H1 (cell line): ENCODE measurements around the gene ZNF672. TPM values are rescaled to one million over a fixed set of nuclear protein-coding genes. Genes with fewer than 3 reads are reported as not detected.

Experiments
- CTCF ChIA-PET: fragments of 300-600 bp; sonication (Branson Sonifier 250); formaldehyde crosslinking; loops from one replicate; lab custom pipeline; 2021; ENCODE audit not compliant: partially characterized antibody; lab: Charles Lee
- POLR2A ChIA-PET: fragments of 300-600 bp; sonication (Branson Sonifier 250); formaldehyde crosslinking; loops from one replicate; lab custom pipeline; 2021; ENCODE audit warnings: inconsistent platforms; ENCODE audit not compliant: partially characterized antibody; lab: Charles Lee
- DNase-seq, 2 experiments: peaks; one replicate each; pipeline versions ENCODE4 v3.0.0 to v3.0.0-alpha.2; 2010 to 2022; ENCODE audit warnings: low spot score in 2 of 2, low read depth in 1 of 2, mixed read lengths in 1 of 2
- FAIRE-seq: peaks from 2 replicates; lab custom pipeline; 2011; peaks lifted over from hg19 to GRCh38; lab: Jason Lieb, UNC
- H2AFZ ChIP-seq: 2 replicates; pipeline ENCODE4 v1.8.1; 2012; ENCODE audit warnings: low read length, inconsistent platforms
- H2AK5ac ChIP-seq: 2 replicates; pipeline ENCODE4 v1.6.1; 2013; ENCODE audit warnings: low read depth, low read length
- H2BK120ac ChIP-seq: replicated peaks from 2 replicates; pipeline ENCODE3; 2013; ENCODE audit warnings: low read depth, low read length, inconsistent platforms
- H2BK12ac ChIP-seq: 2 replicates; pipeline ENCODE4 v1.6.1; 2013; ENCODE audit warnings: low read depth, low read length
- H2BK15ac ChIP-seq: 2 replicates; pipeline ENCODE4 v1.6.1; 2013; ENCODE audit warnings: low read length
- H2BK20ac ChIP-seq: 2 replicates; pipeline ENCODE4 v1.6.1; 2013; ENCODE audit warnings: low read length
- H2BK5ac ChIP-seq: 2 replicates; pipeline ENCODE4 v1.6.1; 2013; ENCODE audit warnings: low read depth, low read length
- H3K14ac ChIP-seq: 2 replicates; pipeline ENCODE4 v1.6.1; 2013; ENCODE audit warnings: inconsistent platforms; ENCODE audit not compliant: insufficient read length
- H3K18ac ChIP-seq: 2 replicates; pipeline ENCODE4 v1.6.1; 2013; ENCODE audit warnings: low read length; ENCODE audit errors: extremely low read depth
- H3K23ac ChIP-seq: 2 replicates; pipeline ENCODE4 v1.6.1; 2013; ENCODE audit warnings: inconsistent platforms; ENCODE audit not compliant: insufficient read length
- H3K23me2 ChIP-seq: 2 replicates; pipeline ENCODE4 v1.6.1; 2013; ENCODE audit warnings: low read depth, low read length
- H3K27ac ChIP-seq: 2 replicates; pipeline ENCODE4 v1.6.1; 2011; ENCODE audit warnings: low read depth, low read length, inconsistent platforms
- H3K27me3 ChIP-seq, 4 experiments: replicated peaks in 1 of 4; 1 replicate in 1 of 4; 2 replicates in 3 of 4; pipeline versions ENCODE4 v1.6.1 to v1.8.1; 2011 to 2013; ENCODE audit warnings: low read length in 3 of 4, mild to moderate bottlenecking in 3 of 4, inconsistent platforms in 2 of 4, mixed read lengths in 2 of 4, moderate library complexity in 1 of 4; ENCODE audit not compliant: control insufficient read depth in 3 of 4, insufficient read depth in 3 of 4; ENCODE audit errors: extremely low read depth in 1 of 4
- H3K36me3 ChIP-seq, 4 experiments: 2 replicates each; pipeline versions ENCODE4 v1.6.1 to v1.8.1; 2011 to 2013; ENCODE audit warnings: mild to moderate bottlenecking in 4 of 4, low read length in 3 of 4, moderate library complexity in 2 of 4, control low read depth in 1 of 4, inconsistent platforms in 1 of 4; ENCODE audit not compliant: insufficient read depth in 4 of 4, control insufficient read depth in 2 of 4
- H3K4ac ChIP-seq: replicated peaks from 2 replicates; pipeline ENCODE3; 2013; ENCODE audit warnings: low read length, low read depth, mixed read lengths, inconsistent platforms; ENCODE audit not compliant: insufficient read length
- H3K4me1 ChIP-seq, 4 experiments: replicated peaks in 1 of 4; 1 replicate in 1 of 4; 2 replicates in 3 of 4; pipeline versions ENCODE4 v1.6.1 to v1.8.1; 2011 to 2013; ENCODE audit warnings: low read length in 3 of 4, inconsistent platforms in 2 of 4, mixed read lengths in 1 of 4; ENCODE audit not compliant: insufficient read depth in 4 of 4, control insufficient read depth in 3 of 4
- H3K4me2 ChIP-seq, 2 experiments: 2 replicates each; pipeline versions ENCODE4 v1.6.1 to v1.8.1; 2011 to 2013; ENCODE audit warnings: low read depth in 2 of 2, low read length in 2 of 2, control low read depth in 1 of 2, inconsistent platforms in 1 of 2, mild to moderate bottlenecking in 1 of 2; ENCODE audit not compliant: insufficient read depth in 1 of 2
- H3K4me3 ChIP-seq, 4 experiments: fragments of 200-600, 300-600 bp in 1 of 4; sonication (generic), shearing (Covaris generic), sonication (Bioruptor Twin) in 1 of 4; 2 replicates each; pipeline versions ENCODE4 v1.5.1 to v1.8.1; 2011 to 2016; ENCODE audit warnings: low read length in 4 of 4, low read depth in 3 of 4, control low read depth in 2 of 4, inconsistent platforms in 2 of 4, mild to moderate bottlenecking in 2 of 4, mixed read lengths in 1 of 4, moderate library complexity in 1 of 4; ENCODE audit not compliant: insufficient read depth in 2 of 4; ENCODE audit errors: extremely low read depth in 1 of 4
- H3K56ac ChIP-seq: replicated peaks from 2 replicates; pipeline ENCODE3; 2013; ENCODE audit warnings: low read depth, mild to moderate bottlenecking, mixed read lengths, low read length, inconsistent platforms; ENCODE audit not compliant: insufficient read length
- H3K79me1 ChIP-seq: 2 replicates; pipeline ENCODE4 v1.6.1; 2013; ENCODE audit warnings: low read depth, low read length, control low read depth
- H3K79me2 ChIP-seq, 2 experiments: 2 replicates each; pipeline versions ENCODE4 v1.6.1 to v1.8.1; 2012 to 2013; ENCODE audit warnings: low read length in 2 of 2, mild to moderate bottlenecking in 2 of 2, inconsistent platforms in 1 of 2; ENCODE audit not compliant: insufficient read depth in 2 of 2, control insufficient read depth in 1 of 2
- H3K9ac ChIP-seq, 4 experiments: replicated peaks in 1 of 4; 1 replicate in 1 of 4; 2 replicates in 3 of 4; pipeline versions ENCODE4 v1.6.1 to v1.8.1; 2011 to 2013; ENCODE audit warnings: low read depth in 3 of 4, low read length in 3 of 4, control low read depth in 2 of 4, mild to moderate bottlenecking in 2 of 4, moderate library complexity in 2 of 4, inconsistent platforms in 1 of 4; ENCODE audit errors: extremely low read depth in 1 of 4
- H3K9me3 ChIP-seq, 2 experiments: 2 replicates each; pipeline versions ENCODE4 v1.6.1 to v1.8.1; 2012 to 2013; ENCODE audit warnings: mild to moderate bottlenecking in 2 of 2, moderate library complexity in 2 of 2, control low read depth in 1 of 2, inconsistent platforms in 1 of 2, low read depth in 1 of 2, low read length in 1 of 2, mixed read lengths in 1 of 2; ENCODE audit not compliant: insufficient read depth in 2 of 2
- H4K20me1 ChIP-seq, 2 experiments: replicated peaks in 1 of 2; 2 replicates each; pipeline versions ENCODE3 to v1.8.1; 2011 to 2013; ENCODE audit warnings: inconsistent platforms in 2 of 2, low read length in 2 of 2, mild to moderate bottlenecking in 1 of 2; ENCODE audit not compliant: insufficient read depth in 2 of 2, control insufficient read depth in 1 of 2
- H4K5ac ChIP-seq: 2 replicates; pipeline ENCODE4 v1.6.1; 2013; ENCODE audit warnings: low read length, low read depth, mixed read lengths, inconsistent platforms; ENCODE audit not compliant: insufficient read length
- H4K8ac ChIP-seq: 2 replicates; pipeline ENCODE4 v1.8.0; 2013; ENCODE audit warnings: mild to moderate bottlenecking, moderate library complexity, low read length, inconsistent platforms; ENCODE audit not compliant: insufficient read depth; ENCODE audit errors: extremely low read depth
- H4K91ac ChIP-seq: replicated peaks from 2 replicates; pipeline ENCODE3; 2013; ENCODE audit warnings: low read length, mixed read lengths, inconsistent platforms; ENCODE audit not compliant: insufficient read length
- ATF2 ChIP-seq: IDR thresholded peaks from 2 replicates; pipeline ENCODE4 v1.6.1; 2012; ENCODE audit warnings: low read length, inconsistent platforms
- CTCF ChIP-seq, 3 experiments: IDR thresholded peaks; 1 replicate in 2 of 3; 2 replicates in 1 of 3; pipeline versions ENCODE4 v1.5.1 to v1.6.1; 2011; ENCODE audit warnings: low read length in 3 of 3, mild to moderate bottlenecking in 3 of 3, inconsistent platforms in 2 of 3, low read depth in 1 of 3, moderate library complexity in 1 of 3; ENCODE audit not compliant: insufficient read depth in 1 of 3; ENCODE audit errors: control extremely low read depth in 1 of 3
- RAD21 ChIP-seq, 2 experiments: IDR thresholded peaks in 1 of 2; conservative IDR thresholded peaks in 1 of 2; 2 replicates each; pipeline ENCODE4 v1.6.1; 2011; ENCODE audit warnings: low read depth in 2 of 2, low read length in 2 of 2, improper control_type of control experiment in 1 of 2, inconsistent platforms in 1 of 2, mild to moderate bottlenecking in 1 of 2, moderate library complexity in 1 of 2
- WGBS, 2 experiments: shearing (Covaris generic) in 1 of 2; methylation state at CpG; one replicate each; pipeline versions ENCODE4 v1.1.6 to v1.1.7; 2013 to 2015; ENCODE audit warnings: low lambda C conversion rate in 2 of 2, mixed read lengths in 2 of 2, inconsistent platforms in 1 of 2, low coverage in 1 of 2, missing lambda C conversion rate in 1 of 2; ENCODE audit not compliant: insufficient replicate concordance in 2 of 2, insufficient coverage in 1 of 2, insufficient read length in 1 of 2; ENCODE audit errors: extremely low coverage in 1 of 2, missing lambda C conversion rate in 1 of 2; 5-methylcytosine and 5-hydroxymethylcytosine counted together
- polyA plus RNA-seq, 7 experiments: library from polyadenylated mRNA; depleted of rRNA in 3 of 7; stranded (reverse) in 5 of 7; unstranded in 2 of 7; fragments of >200 nt in 5 of 7; fragments of 200-250 nt in 2 of 7; gene quantifications; 1 replicate in 5 of 7; 2 replicates in 1 of 7; 4 replicates in 1 of 7; pipeline versions ENCODE4 v1.2.1 to v1.2.3, GENCODE V29; 2011 to 2013; ENCODE audit warnings: missing spikeins in 2 of 7, mixed read lengths in 2 of 7
- total RNA-seq: library from RNA; stranded (reverse); fragmentation: NEBNext Ultra II Directional; extraction: Animal tissue kit (Norgen Biotek cat#: 25700); gene quantifications from 2 replicates; pipeline ENCODE4 v1.2.1, GENCODE V29; 2021

ZNF672 gene
- total and polyA plus RNA-seq, 2 of the 8 experiments (the other 6 are each of a cell fraction or from before 2014, with no cell fraction given) = 30.7 to 40.4 TPM

GRCh38 chr1:248807067-248807737 is 30.8 kb upstream of the ZNF672 start:
- no peak overlapping the region for H4K5ac ChIP-seq
- no peaks in the 10 kb centered on the region for H3K27me3 ChIP-seq
- no peak overlapping the region for H3K23ac ChIP-seq
- no peak overlapping the region for H4K8ac ChIP-seq
- no peaks in the 10 kb centered on the region for H3K4me1 ChIP-seq
- no peak overlapping the region for H3K56ac ChIP-seq
- 74% methylated on average over 15 of the region's 15 CpGs; no CpG with 5 or more reads in 1 of the 2 experiments for WGBS, 2 experiments
- H4K91ac ChIP-seq = no peak overlapping the region
- no peak overlapping the region for H3K18ac ChIP-seq
- no peak overlapping the region for H3K14ac ChIP-seq
- H3K79me1 ChIP-seq = no peaks in the 10 kb centered on the region
- H3K23me2 ChIP-seq = no peaks in the 10 kb centered on the region
- H3K9me3 ChIP-seq = peaks cover 23 to 37% of the 10 kb centered on the region in 2 experiments
- no peak overlapping the region for H2BK5ac ChIP-seq
- no peak overlapping the region for H2BK120ac ChIP-seq
- H3K4ac ChIP-seq = no peak overlapping the region
- H2BK15ac ChIP-seq = no peak overlapping the region
- H2BK20ac ChIP-seq = no peak overlapping the region
- H3K27ac ChIP-seq = no peak overlapping the region
- ChIA-PET POLR2A (interaction anchor here (0.9 to 2.0 kb wide), 4 partner anchors 9 to 99 kb away, joined by 3 to 8 read pairs (median 4); partner anchors contain the start of gene PGBD2), CTCF (interaction anchor here (0.6 to 4.0 kb wide), 17 partner anchors 9 to 435 kb away, joined by 3 to 14 read pairs (median 3); partner anchors contain the start of genes SH3BP5L and ZNF672)
- H3K4me2 ChIP-seq = no peak overlapping the region
- no peak overlapping the region for H3K9ac ChIP-seq
- H2BK12ac ChIP-seq = no peak overlapping the region
- no peak for FAIRE-seq
- peak in 1 of 2 experiments; percentile 76 for DNase-seq
- TF ChIP-seq CTCF (IDR thresholded peaks at IDR 0.05; ENCODE audit: control extremely low read depth in 1 of 3, insufficient read depth in 1 of 3, low read depth in 1 of 3, low read length in 3 of 3) = peak; percentile 82 to 86 (median 83)
- TF ChIP-seq ATF2 = no peak
- peak; percentile 85 to 91 for TF ChIP-seq RAD21 (IDR thresholded peaks at IDR 0.05 in 1 of 2, conservative IDR thresholded peaks at IDR 0.05 in 1 of 2; ENCODE audit: low read depth in 2 of 2, low read length in 2 of 2)
- TF ChIP-seq, all 59 proteins: peak for 2
- no peak overlapping the region for H2AFZ ChIP-seq
- no peaks in the 10 kb centered on the region for H4K20me1 ChIP-seq
- peaks cover 0 to 6% (median 0%) of the 10 kb centered on the region in 4 experiments; a peak in 1 of 8 replicates for H3K36me3 ChIP-seq
- H3K4me3 ChIP-seq = no peak overlapping the region
- no peaks in the 10 kb centered on the region for H3K79me2 ChIP-seq
- H2AK5ac ChIP-seq = no peak overlapping the region
